HCT116 (cell line): ENCODE results near the gene STRIP1. TPM values are rescaled to one million over a fixed set of nuclear protein-coding genes. Genes with fewer than 3 reads are reported as not detected.

Source experiments
- ATAC-seq: fragments of 200-7000 bp; cut with Tn5 transposase; 2 replicates; pipeline ENCODE4 v1.9.1; 2020; ENCODE audit warnings: mild to moderate bottlenecking, moderate library complexity
- BruUV-seq: library from RNA; stranded (reverse); fragments of 400-500 nt; replicated peaks from 2 replicates; lab custom pipeline; 2021; lab: Mats Ljungman, UMichigan
- CTCF ChIA-PET: fragments of 300-600 bp; sonication (Branson Sonifier 250); formaldehyde crosslinking; loops from one replicate; lab custom pipeline; 2021; ENCODE audit warnings: antibody characterized with exemption; lab: Charles Lee
- POLR2A ChIA-PET: fragments of 300-600, 350-600 bp; sonication (Branson Sonifier 250); formaldehyde crosslinking; loops from one replicate; lab custom pipeline; 2021; ENCODE audit warnings: antibody characterized with exemption; lab: Charles Lee
- RAD21 ChIA-PET, 2 experiments: fragments of 300-600 bp; sonication (Branson Sonifier 250); formaldehyde crosslinking; loops; one replicate each; lab custom pipeline; 2023; ENCODE audit warnings: low total read pairs in 2 of 2; ENCODE audit not compliant: uncharacterized antibody in 2 of 2, unreplicated experiment in 2 of 2, low non-redundant PET in 1 of 2; lab: Charles Lee
- DNase-seq: peaks from one replicate; pipeline ENCODE4 v3.0.0-alpha.2; 2010; ENCODE audit warnings: low read depth, low spot score
- H2AFZ ChIP-seq: fragments of 200-600 bp; shearing (Covaris generic), sonication (generic); 2 replicates; pipeline ENCODE4 v1.6.1; 2017; ENCODE audit warnings: low read depth, mixed run types, mixed read lengths, antibody characterized with exemption, low read length; ENCODE audit not compliant: poor library complexity, severe bottlenecking
- H3K27ac ChIP-seq: 2 replicates; pipeline ENCODE4 v1.5.1; 2012; ENCODE audit warnings: low read depth, low read length
- H3K27me3 ChIP-seq: fragments of 200-600 bp; sonication (generic); 2 replicates; pipeline ENCODE4 v1.6.1; 2016; ENCODE audit warnings: mixed run types, low read length, mixed read lengths; ENCODE audit not compliant: insufficient read depth
- H3K36me3 ChIP-seq, 2 experiments: fragments of 200-500 bp in 1 of 2; fragments of 200-600 bp in 1 of 2; sonication (Bioruptor generic) in 1 of 2; sonication (generic) in 1 of 2; 2 replicates each; pipeline versions ENCODE4 v1.5.1 to v1.6.1; 2014 to 2016; ENCODE audit warnings: low read length in 2 of 2, inconsistent platforms in 1 of 2, mixed read lengths in 1 of 2, mixed run types in 1 of 2; ENCODE audit not compliant: insufficient read depth in 2 of 2, control insufficient read depth in 1 of 2
- H3K4me1 ChIP-seq, 2 experiments: fragments of 200-600 bp in 1 of 2; sonication (generic) in 1 of 2; 2 replicates each; pipeline versions ENCODE4 v1.5.1 to v1.6.1; 2012 to 2017; ENCODE audit warnings: low read length in 2 of 2, inconsistent platforms in 1 of 2, mild to moderate bottlenecking in 1 of 2, mixed read lengths in 1 of 2, mixed run types in 1 of 2, moderate library complexity in 1 of 2; ENCODE audit not compliant: insufficient read depth in 2 of 2, control insufficient read depth in 1 of 2
- H3K4me2 ChIP-seq: fragments of 200-600 bp; sonication (generic); 2 replicates; pipeline ENCODE4 v1.6.1; 2017; ENCODE audit warnings: mixed run types, low read length, mixed read lengths
- H3K4me3 ChIP-seq, 2 experiments: fragments of 200-600 bp in 1 of 2; sonication (generic) in 1 of 2; replicated peaks in 1 of 2; 2 replicates each; pipeline ENCODE4 v1.5.1; 2011 to 2016; ENCODE audit warnings: low read length in 2 of 2, control low read depth in 1 of 2, low read depth in 1 of 2, mild to moderate bottlenecking in 1 of 2, mixed read lengths in 1 of 2, mixed run types in 1 of 2
- H3K79me2 ChIP-seq: fragments of 200-600 bp; sonication (generic); 2 replicates; pipeline ENCODE4 v1.6.1; 2017; ENCODE audit warnings: mild to moderate bottlenecking, mixed run types, low read length, moderate library complexity, mixed read lengths; ENCODE audit not compliant: insufficient read depth
- H3K9ac ChIP-seq: fragments of 200-600 bp; sonication (generic); 2 replicates; pipeline ENCODE4 v1.6.1; 2016; ENCODE audit warnings: low read length, mixed read lengths
- H3K9me2 ChIP-seq: fragments of 200-600 bp; sonication (generic), shearing (Covaris generic); 2 replicates; pipeline ENCODE4 v1.6.1; 2017; ENCODE audit warnings: mixed run types, mild to moderate bottlenecking, moderate library complexity; ENCODE audit not compliant: insufficient read depth
- H3K9me3 ChIP-seq, 2 experiments: fragments of 200-500 bp in 1 of 2; fragments of 200-600 bp in 1 of 2; sonication (Bioruptor generic) in 1 of 2; sonication (generic) in 1 of 2; 2 replicates each; pipeline ENCODE4 v1.6.1; 2014 to 2017; ENCODE audit warnings: low read length in 2 of 2, mixed read lengths in 2 of 2, inconsistent platforms in 1 of 2, low read depth in 1 of 2, mild to moderate bottlenecking in 1 of 2, mixed run types in 1 of 2, moderate library complexity in 1 of 2; ENCODE audit not compliant: control insufficient read depth in 1 of 2, insufficient read depth in 1 of 2
- H4K20me1 ChIP-seq: fragments of 200-600 bp; sonication (generic), shearing (Covaris generic); 2 replicates; pipeline ENCODE4 v1.6.1; 2017; ENCODE audit warnings: mixed run types, mild to moderate bottlenecking, moderate library complexity; ENCODE audit not compliant: insufficient read depth
- ATF3 ChIP-seq: IDR thresholded peaks from 2 replicates; pipeline ENCODE4 v1.6.1; 2012
- MAX ChIP-seq: IDR thresholded peaks from 2 replicates; pipeline ENCODE4 v1.6.1; 2012
- REST ChIP-seq: IDR thresholded peaks from 2 replicates; pipeline ENCODE4 v1.6.1; 2012; ENCODE audit warnings: low read depth
- SIN3A ChIP-seq: IDR thresholded peaks from 2 replicates; pipeline ENCODE4 v1.6.1; 2012; ENCODE audit warnings: low read depth
- SP1 ChIP-seq: IDR thresholded peaks from 2 replicates; pipeline ENCODE4 v1.6.1; 2012; ENCODE audit warnings: low read depth
- intact Hi-C: fragments of 100-400 bp; cut with micrococcal nuclease; formaldehyde crosslinking; loops from 2 replicates; pipeline ENCODE4 v1.10.0; 2022
- total RNA-seq: library from RNA; stranded (reverse); gene quantifications from one replicate; pipeline ENCODE4 v1.2.1, GENCODE V29; 2021; ENCODE audit not compliant: unreplicated experiment

Gene STRIP1
- total RNA-seq, 1 experiment from 2014 or later = 33.5 TPM

GRCh38 chr1:110002695-110003094 lies 31.7 kb upstream of the STRIP1 start:
- no peaks in the 10 kb centered on the region for H3K27me3 ChIP-seq
- POLR2A ChIA-PET = no interaction called here
- H3K4me3 ChIP-seq = no peak overlapping the region
- H3K9me3 ChIP-seq = no peaks in the 10 kb centered on the region
- BruUV-seq = no TSS peak
- H4K20me1 ChIP-seq = 0 out of 2 replicates have a peak, but pooled peaks cover 4% of the 10 kb centered on the region
- H3K9ac ChIP-seq = no peak overlapping the region
- RAD21 ChIA-PET = no interaction called here
- intact Hi-C loops = no loop called here
- CTCF ChIA-PET = no interaction called here
- H3K4me1 ChIP-seq = peaks cover 28 to 36% of the 10 kb centered on the region in 2 experiments
- peak overlapping the region; percentile 75 for H3K4me2 ChIP-seq
- H3K27ac ChIP-seq = peak overlapping the region; percentile 85; the same call in 1 of the 2 replicates
- no peak for ATAC-seq
- TF ChIP-seq MAX (no peak), SP1 (no peak), SIN3A (no peak), ATF3 (no peak), REST (no peak)
- no peak overlapping the region for H2AFZ ChIP-seq
- DNase-seq = no peak
- peaks cover 77% of the 10 kb centered on the region for H3K79me2 ChIP-seq
- no peaks in the 10 kb centered on the region for H3K9me2 ChIP-seq
- no peaks in the 10 kb centered on the region for H3K36me3 ChIP-seq
